Gastrocnemius medialis (tissue), 4 donors: ENCODE data around the gene AGAP1. TPM values are rescaled to one million over a fixed set of nuclear protein-coding genes. Genes with fewer than 3 reads are reported as not detected.

Experiments used
- ATAC-seq, 2 donors: fragments of 150-250 bp; one replicate each; pipeline ENCODE4 v1.9.1; 2016
- DNase-seq, 2 donors: peaks; one replicate each; pipeline ENCODE4 v3.0.0-alpha.2; 2019
- H3K27ac ChIP-seq, 4 donors: fragments of 200-600 bp; sonication (generic); 1 replicate in 1 of 4; 2 replicates in 3 of 4; pipeline ENCODE4 v1.5.1; 2016 to 2018; ENCODE audit warnings: mild to moderate bottlenecking in 2 of 4, moderate library complexity in 1 of 4
- H3K27me3 ChIP-seq, 3 donors: fragments of 200-600 bp; sonication (generic) in 2 of 3; 1 replicate in 1 of 3; 2 replicates in 2 of 3; pipeline versions ENCODE4 v1.5.1 to v1.6.0; 2016 to 2019; ENCODE audit warnings: mild to moderate bottlenecking in 1 of 3, moderate library complexity in 1 of 3
- H3K36me3 ChIP-seq, 2 donors: fragments of 200-600 bp; sonication (generic) in 1 of 2; one replicate each; pipeline ENCODE4 v1.5.1; 2017 to 2018
- H3K4me1 ChIP-seq, 2 donors: fragments of 200-600 bp; sonication (generic) in 1 of 2; one replicate each; pipeline ENCODE4 v1.5.1; 2016 to 2017; ENCODE audit warnings: mild to moderate bottlenecking in 2 of 2
- H3K4me3 ChIP-seq, 4 donors: fragments of 200-600 bp; sonication (generic) in 3 of 4; 1 replicate in 1 of 4; 2 replicates in 3 of 4; pipeline ENCODE4 v1.5.1; 2016 to 2019; ENCODE audit warnings: mild to moderate bottlenecking in 2 of 4
- H3K9me3 ChIP-seq, 3 donors: fragments of 200-600 bp; sonication (generic) in 2 of 3; 1 replicate in 1 of 3; 2 replicates in 2 of 3; pipeline ENCODE4 v1.5.1; 2016 to 2019
- POLR2A ChIP-seq, 2 donors: fragments of 450-650 bp; IDR thresholded peaks; one replicate each; pipeline ENCODE4 v1.6.1; 2017; ENCODE audit warnings: antibody characterized with exemption in 2 of 2, mild to moderate bottlenecking in 2 of 2, moderate library complexity in 2 of 2
- in situ Hi-C, 4 donors: fragments of 200-750 bp; cut with MboI; loops; one replicate each; pipeline versions ENCODE4 v1.15.0 to v1.8.0; 2017; ENCODE audit warnings: low sequenced_read_pairs in 4 of 4
- intact Hi-C: fragments of 100-400 bp; cut with DNase I; formaldehyde crosslinking; loops from one replicate; pipeline ENCODE4 v1.15.1; 2023; ENCODE audit warnings: low total_unique reads
- total RNA-seq, 4 donors: library from RNA; depleted of rRNA; stranded (reverse); fragments of >200 nt; gene quantifications; one replicate each; pipeline versions ENCODE4 v1.1.0 to v1.2.3, GENCODE V29; 2016
- TF ChIP-seq, protein P1 (sequence below), 5 experiments: fragments of 450-650 bp in 3 of 5; fragments of 200-600 bp in 2 of 5; sonication (generic) in 2 of 5; IDR thresholded peaks in 4 of 5; conservative IDR thresholded peaks in 1 of 5; 1 replicate in 4 of 5; 2 replicates in 1 of 5; pipeline ENCODE4 v1.5.1; 2016 to 2019; ENCODE audit warnings: antibody characterized with exemption in 5 of 5, mild to moderate bottlenecking in 3 of 5, moderate library complexity in 3 of 5

Gene AGAP1
- total RNA-seq, 4 donors from 2014 or later = 8.5 to 26.8 (median 14.4) TPM

- DNase-seq (no peak), ATAC-seq (no peak)
- peaks cover 0 to 25% of the 10 kb centered on the region in 2 donors for H3K36me3 ChIP-seq
- TF ChIP-seq, protein P1, sequence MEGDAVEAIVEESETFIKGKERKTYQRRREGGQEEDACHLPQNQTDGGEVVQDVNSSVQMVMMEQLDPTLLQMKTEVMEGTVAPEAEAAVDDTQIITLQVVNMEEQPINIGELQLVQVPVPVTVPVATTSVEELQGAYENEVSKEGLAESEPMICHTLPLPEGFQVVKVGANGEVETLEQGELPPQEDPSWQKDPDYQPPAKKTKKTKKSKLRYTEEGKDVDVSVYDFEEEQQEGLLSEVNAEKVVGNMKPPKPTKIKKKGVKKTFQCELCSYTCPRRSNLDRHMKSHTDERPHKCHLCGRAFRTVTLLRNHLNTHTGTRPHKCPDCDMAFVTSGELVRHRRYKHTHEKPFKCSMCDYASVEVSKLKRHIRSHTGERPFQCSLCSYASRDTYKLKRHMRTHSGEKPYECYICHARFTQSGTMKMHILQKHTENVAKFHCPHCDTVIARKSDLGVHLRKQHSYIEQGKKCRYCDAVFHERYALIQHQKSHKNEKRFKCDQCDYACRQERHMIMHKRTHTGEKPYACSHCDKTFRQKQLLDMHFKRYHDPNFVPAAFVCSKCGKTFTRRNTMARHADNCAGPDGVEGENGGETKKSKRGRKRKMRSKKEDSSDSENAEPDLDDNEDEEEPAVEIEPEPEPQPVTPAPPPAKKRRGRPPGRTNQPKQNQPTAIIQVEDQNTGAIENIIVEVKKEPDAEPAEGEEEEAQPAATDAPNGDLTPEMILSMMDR (IDR thresholded peaks at IDR 0.05 in 4 of 5, conservative IDR thresholded peaks at IDR 0.05 in 1 of 5) = no peak
- intact Hi-C loops = no loop called here
- in situ Hi-C loops = no loop called here
- H3K4me1 ChIP-seq = no peaks in the 10 kb centered on the region
- H3K27ac ChIP-seq = no peak overlapping the region
- no peak overlapping the region for H3K4me3 ChIP-seq
- H3K27me3 ChIP-seq = no peaks in the 10 kb centered on the region
- no peaks in the 10 kb centered on the region for H3K9me3 ChIP-seq
Measured at GRCh38 chr2:235806986-235807750, 313.3 kb downstream of the AGAP1 start.

DNA sequence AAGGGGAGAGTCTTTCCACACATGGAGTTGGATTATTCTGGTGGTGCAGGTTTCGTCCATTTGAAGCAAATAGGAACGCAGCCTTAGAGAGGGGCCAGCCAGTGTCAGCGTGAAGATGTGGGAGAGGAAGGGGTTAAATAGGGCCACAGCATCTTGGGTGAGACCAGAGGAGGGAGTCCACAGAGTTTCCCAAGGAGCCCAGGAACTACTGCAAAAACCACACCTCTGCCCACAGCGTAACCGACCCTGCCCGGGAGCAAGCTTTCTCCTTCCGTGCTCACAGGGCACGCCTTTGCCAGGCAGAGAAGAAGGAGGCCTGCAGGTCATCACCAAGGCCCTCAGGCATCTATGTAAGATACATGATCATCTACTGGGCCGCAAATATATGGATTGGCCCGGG lies 314.5 kb downstream of the AGAP1 start:
- TF ChIP-seq, protein P1 (IDR thresholded peaks at IDR 0.05 in 4 of 5, conservative IDR thresholded peaks at IDR 0.05 in 1 of 5) = no peak
- no peak for TF ChIP-seq POLR2A (IDR thresholded peaks at IDR 0.05)
- H3K4me3 ChIP-seq = no peak overlapping the region
- H3K27ac ChIP-seq = no peak overlapping the region
- peaks cover 0 to 27% of the 10 kb centered on the region in 2 donors for H3K36me3 ChIP-seq
- ATAC-seq (no peak), DNase-seq (no peak)
- H3K4me1 ChIP-seq = no peaks in the 10 kb centered on the region
- in situ Hi-C loops = no loop called here
- no peaks in the 10 kb centered on the region for H3K9me3 ChIP-seq
- intact Hi-C loops = no loop called here
- no peaks in the 10 kb centered on the region for H3K27me3 ChIP-seq

- Histone ChIP-seq H3K4me1 (no peaks in the 10 kb centered on the region), H3K36me3 (peaks cover 0 to 27% of the 10 kb centered on the region in 2 donors), H3K9me3 (no peaks in the 10 kb centered on the region), H3K4me3 (no peak overlapping the region), H3K27me3 (no peaks in the 10 kb centered on the region), H3K27ac (no peak overlapping the region)
- intact Hi-C loops (no loop called here), in situ Hi-C loops (no loop called here)
- no peak for ATAC-seq
- no peak for TF ChIP-seq POLR2A (IDR thresholded peaks at IDR 0.05)
- TF ChIP-seq, protein P1 (IDR thresholded peaks at IDR 0.05 in 4 of 5, conservative IDR thresholded peaks at IDR 0.05 in 1 of 5) = no peak
- DNase-seq = no peak
Measured at GRCh38 chr2:235810252-235810651, 316.4 kb downstream of the AGAP1 start.

DNA sequence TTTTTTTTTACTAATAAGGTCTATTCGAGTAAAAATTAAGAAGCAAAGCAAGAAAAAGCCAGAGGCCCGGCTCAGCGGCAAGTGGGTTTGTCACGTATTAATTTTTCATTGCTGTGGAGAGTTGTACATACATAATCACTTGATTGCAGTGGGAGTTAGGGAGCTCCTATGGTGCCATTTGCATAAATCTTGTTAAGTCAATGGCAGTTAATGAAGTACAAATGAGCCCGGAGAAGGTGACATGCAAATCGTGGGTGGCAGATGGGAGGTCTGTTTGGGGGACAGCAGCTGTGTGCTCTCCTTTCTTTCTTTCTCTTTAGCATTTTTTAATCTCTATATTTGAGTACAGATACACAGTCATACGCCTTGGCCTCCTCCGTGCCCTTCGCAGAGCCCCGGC lies 317.0 kb downstream of the AGAP1 start:
- Histone ChIP-seq H3K4me3 (no peak overlapping the region), H3K9me3 (no peaks in the 10 kb centered on the region), H3K36me3 (peaks cover 0 to 27% of the 10 kb centered on the region in 2 donors), H3K27me3 (no peaks in the 10 kb centered on the region), H3K27ac (no peak overlapping the region), H3K4me1 (no peaks in the 10 kb centered on the region)
- in situ Hi-C loops (no loop called here), intact Hi-C loops (no loop called here)
- ATAC-seq (no peak), DNase-seq (no peak)
- TF ChIP-seq, protein P1 (IDR thresholded peaks at IDR 0.05 in 4 of 5, conservative IDR thresholded peaks at IDR 0.05 in 1 of 5) = no peak
- TF ChIP-seq POLR2A (IDR thresholded peaks at IDR 0.05) = no peak
